Measurements from ENCODE around the gene PPP3CB. TPM values are rescaled to one million over a fixed set of nuclear protein-coding genes. Genes with fewer than 3 reads are reported as not detected.

PPP3CB gene
- total RNA-seq, 1 experiment from 2014 or later = 43.8 TPM

DNA sequence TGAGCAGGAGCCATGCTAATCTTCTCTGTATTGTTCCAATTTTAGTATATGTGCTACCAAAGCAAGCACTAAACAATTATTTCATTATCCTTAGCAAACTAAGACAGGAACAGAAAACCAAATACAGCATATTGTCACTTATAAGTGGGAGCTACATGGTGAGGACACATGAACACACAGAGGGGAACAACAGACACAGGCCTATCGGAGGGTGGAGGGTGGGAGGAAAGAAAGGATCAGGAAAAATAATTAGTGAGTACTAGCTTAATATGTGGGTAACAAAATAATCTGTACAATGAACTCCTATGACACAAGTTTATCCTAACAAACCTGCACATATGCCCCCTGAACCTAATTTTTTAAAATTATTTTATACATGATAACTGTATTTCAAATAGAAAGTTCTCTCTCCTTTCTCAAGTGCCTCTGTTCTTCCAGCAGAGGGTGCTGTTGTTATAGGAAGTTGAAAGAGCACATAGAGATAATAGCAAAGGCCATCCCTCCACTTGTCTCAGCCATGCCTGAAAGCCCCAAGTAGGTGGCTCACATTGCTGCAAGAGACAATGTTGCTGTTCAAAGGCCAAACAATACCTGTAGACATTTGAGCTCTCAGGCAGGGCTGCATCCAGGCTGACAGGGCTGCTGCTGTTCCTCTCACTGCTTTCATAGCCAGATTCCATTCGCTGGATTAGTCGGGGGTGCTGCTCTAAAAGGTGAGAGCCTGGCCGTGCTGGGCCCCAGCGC, 33.4 kb upstream of the PPP3CB start:
- Histone ChIP-seq H3K9me3 (ENCODE audit: low read length) (no peaks in the 10 kb centered on the region), H3K9me2 (replicated peaks; ENCODE audit: low read length) (no peaks in the 10 kb centered on the region), H2AFZ (ENCODE audit: low read length) (no peak overlapping the region), H4K20me1 (ENCODE audit: low read length) (no peaks in the 10 kb centered on the region), H3K4me1 (ENCODE audit: insufficient read depth, low read length) (no peaks in the 10 kb centered on the region), H3K79me2 (ENCODE audit: low read length) (no peaks in the 10 kb centered on the region), H3K36me3 (ENCODE audit: low read depth, low read length) (peaks cover 9% of the 10 kb centered on the region), H3K27ac (ENCODE audit: low read length) (no peak overlapping the region), H3F3A (ENCODE audit: low read length, unreplicated experiment) (no peaks in the 10 kb centered on the region), H3K4me3 (ENCODE audit: low read length) (no peak overlapping the region), H3K9ac (ENCODE audit: low read length) (no peak overlapping the region), H3K4me2 (ENCODE audit: low read length) (no peak overlapping the region), H3K27me3 (ENCODE audit: low read length) (no peaks in the 10 kb centered on the region)
- TF ChIP-seq EZH2phosphoT487 (IDR thresholded peaks at IDR 0.05; ENCODE audit: borderline replicate concordance, low read length) = no peak
- TF ChIP-seq, protein P1, sequence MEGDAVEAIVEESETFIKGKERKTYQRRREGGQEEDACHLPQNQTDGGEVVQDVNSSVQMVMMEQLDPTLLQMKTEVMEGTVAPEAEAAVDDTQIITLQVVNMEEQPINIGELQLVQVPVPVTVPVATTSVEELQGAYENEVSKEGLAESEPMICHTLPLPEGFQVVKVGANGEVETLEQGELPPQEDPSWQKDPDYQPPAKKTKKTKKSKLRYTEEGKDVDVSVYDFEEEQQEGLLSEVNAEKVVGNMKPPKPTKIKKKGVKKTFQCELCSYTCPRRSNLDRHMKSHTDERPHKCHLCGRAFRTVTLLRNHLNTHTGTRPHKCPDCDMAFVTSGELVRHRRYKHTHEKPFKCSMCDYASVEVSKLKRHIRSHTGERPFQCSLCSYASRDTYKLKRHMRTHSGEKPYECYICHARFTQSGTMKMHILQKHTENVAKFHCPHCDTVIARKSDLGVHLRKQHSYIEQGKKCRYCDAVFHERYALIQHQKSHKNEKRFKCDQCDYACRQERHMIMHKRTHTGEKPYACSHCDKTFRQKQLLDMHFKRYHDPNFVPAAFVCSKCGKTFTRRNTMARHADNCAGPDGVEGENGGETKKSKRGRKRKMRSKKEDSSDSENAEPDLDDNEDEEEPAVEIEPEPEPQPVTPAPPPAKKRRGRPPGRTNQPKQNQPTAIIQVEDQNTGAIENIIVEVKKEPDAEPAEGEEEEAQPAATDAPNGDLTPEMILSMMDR (conservative IDR thresholded peaks at IDR 0.05; ENCODE audit: low read depth, low read length) = peak; percentile 100
- ChIA-PET POLR2A (ENCODE audit: unreplicated experiment) (no interaction called here), CTCF (interaction anchor here (0.6 to 3.0 kb wide), 9 partner anchors 37 to 115 kb away, joined by 3 to 39 read pairs (median 4); partner anchors contain the start of gene USP54)
- BruUV-seq (replicated peaks) = no TSS peak
- peak; percentile 97 for ATAC-seq
- intact Hi-C loops (cut with micrococcal nuclease) = loop anchor here (1.0 kb wide), 4 partner anchors 63 to 215 kb away; partner anchors contain the start of gene SEC24C
- DNase-seq = peak; percentile 99

GRCh38 chr10:73522263-73522662, 26.4 kb upstream of the PPP3CB start:
- no peak for DNase-seq
- intact Hi-C loops (cut with micrococcal nuclease) = no loop called here
- TF ChIP-seq EZH2phosphoT487 (IDR thresholded peaks at IDR 0.05; ENCODE audit: borderline replicate concordance, low read length) (no peak), EZH2 (IDR thresholded peaks at IDR 0.05; ENCODE audit: low read length, unreplicated experiment) (no peak)
- TF ChIP-seq, protein P1 (conservative IDR thresholded peaks at IDR 0.05; ENCODE audit: low read depth, low read length) = no peak
- Histone ChIP-seq H3K4me3 (ENCODE audit: low read length) (no peak overlapping the region), H3K9me2 (replicated peaks; ENCODE audit: low read length) (no peaks in the 10 kb centered on the region), H3K27ac (ENCODE audit: low read length) (no peak overlapping the region), H3K36me3 (ENCODE audit: low read depth, low read length) (peaks cover 26% of the 10 kb centered on the region), H3K27me3 (ENCODE audit: low read length) (no peaks in the 10 kb centered on the region), H2AFZ (ENCODE audit: low read length) (no peak overlapping the region), H3K79me2 (ENCODE audit: low read length) (no peaks in the 10 kb centered on the region), H4K20me1 (ENCODE audit: low read length) (no peaks in the 10 kb centered on the region), H3K9me3 (ENCODE audit: low read length) (no peaks in the 10 kb centered on the region), H3F3A (ENCODE audit: low read length, unreplicated experiment) (no peaks in the 10 kb centered on the region), H3K9ac (ENCODE audit: low read length) (no peak overlapping the region), H3K4me1 (ENCODE audit: insufficient read depth, low read length) (peaks cover 6% of the 10 kb centered on the region; the same call in 1 of the 2 replicates), H3K4me2 (ENCODE audit: low read length) (no peak overlapping the region)
- ChIA-PET POLR2A (ENCODE audit: unreplicated experiment) (no interaction called here), CTCF (no interaction called here)
- BruUV-seq (replicated peaks) = no TSS peak
- ATAC-seq = no peak

- ChIA-PET CTCF (no interaction called here), POLR2A (ENCODE audit: unreplicated experiment) (no interaction called here)
- H3K27me3 ChIP-seq (ENCODE audit: low read length) = no peaks in the 10 kb centered on the region
- no peaks in the 10 kb centered on the region for H3K9me3 ChIP-seq (ENCODE audit: low read length)
- H3K9me2 ChIP-seq (replicated peaks; ENCODE audit: low read length) = no peaks in the 10 kb centered on the region
- BruUV-seq (replicated peaks) = no TSS peak
- no peaks in the 10 kb centered on the region for H3F3A ChIP-seq (ENCODE audit: low read length, unreplicated experiment)
- intact Hi-C loops (cut with micrococcal nuclease) = no loop called here
- H4K20me1 ChIP-seq (ENCODE audit: low read length) = no peaks in the 10 kb centered on the region
- ATAC-seq (no peak), DNase-seq (no peak)
- TF ChIP-seq EZH2phosphoT487 (IDR thresholded peaks at IDR 0.05; ENCODE audit: borderline replicate concordance, low read length) = no peak
- peaks cover 6% of the 10 kb centered on the region; the same call in 1 of the 2 replicates for H3K4me1 ChIP-seq (ENCODE audit: insufficient read depth, low read length)
- H3K9ac ChIP-seq (ENCODE audit: low read length) = no peak overlapping the region
- H3K27ac ChIP-seq (ENCODE audit: low read length) = no peak overlapping the region
- peaks cover 35% of the 10 kb centered on the region; the same call in 1 of the 2 replicates for H3K36me3 ChIP-seq (ENCODE audit: low read depth, low read length)
- H3K4me3 ChIP-seq (ENCODE audit: low read length) = no peak overlapping the region
- H3K79me2 ChIP-seq (ENCODE audit: low read length) = no peaks in the 10 kb centered on the region
- H3K4me2 ChIP-seq (ENCODE audit: low read length) = no peak overlapping the region
- no peak overlapping the region for H2AFZ ChIP-seq (ENCODE audit: low read length)
Measured at GRCh38 chr10:73519336-73519735, 23.5 kb upstream of the PPP3CB start.
